Upper lobe of right lung (tissue), 1 donor: Measurements from ENCODE around the gene MAP3K3. TPM values are rescaled to one million over a fixed set of nuclear protein-coding genes. Genes with fewer than 3 reads are reported as not detected.
"Not testable (repeated sequence)": the region's sequence is repeated elsewhere in the genome, so short reads cannot be mapped to it uniquely, and the experiment has no call there.

Source experiments
- ATAC-seq: fragments of 200-7000 bp; cut with Tn5 transposase; one replicate; pipeline ENCODE4 v1.9.1; 2020; ENCODE audit warnings: mild to moderate bottlenecking, moderate library complexity
- DNase-seq: peaks from one replicate; pipeline ENCODE4 v3.0.0-alpha.2; 2020
- H3K27ac ChIP-seq: fragments of 200-600 bp; one replicate; pipeline ENCODE4 v1.8.0; 2022
- H3K27me3 ChIP-seq: fragments of 200-600 bp; one replicate; pipeline ENCODE4 v1.8.0; 2022; ENCODE audit warnings: mild to moderate bottlenecking
- H3K36me3 ChIP-seq: fragments of 200-600 bp; one replicate; pipeline ENCODE4 v1.8.0; 2022
- H3K4me1 ChIP-seq: fragments of 200-600 bp; one replicate; pipeline ENCODE4 v1.8.0; 2022
- H3K4me3 ChIP-seq: fragments of 200-600 bp; one replicate; pipeline ENCODE4 v1.8.0; 2022; ENCODE audit warnings: mild to moderate bottlenecking
- H3K9me3 ChIP-seq: fragments of 200-600 bp; one replicate; pipeline ENCODE4 v1.8.0; 2022
- intact Hi-C: fragments of 100-400 bp; cut with DNase I; formaldehyde crosslinking; loops from one replicate; pipeline ENCODE4 v1.11.0; 2022
- total RNA-seq: library from RNA; stranded (reverse); fragmentation: NEBNext Ultra II Directional; extraction: Animal tissue kit (Norgen Biotek cat#: 25700); gene quantifications from one replicate; pipeline ENCODE4 v1.2.1, GENCODE V29; 2021
- TF ChIP-seq, protein P1 (sequence below): fragments of 200-600 bp; IDR thresholded peaks from one replicate; pipeline ENCODE4 v1.8.0; 2022; ENCODE audit warnings: antibody characterized with exemption
- donor health status: DM: no; HTN: yes; CAD: no; lungs with severe emphysema.

The MAP3K3 gene
- total RNA-seq, 1 donor from 2014 or later: 57.5 TPM

DNA sequence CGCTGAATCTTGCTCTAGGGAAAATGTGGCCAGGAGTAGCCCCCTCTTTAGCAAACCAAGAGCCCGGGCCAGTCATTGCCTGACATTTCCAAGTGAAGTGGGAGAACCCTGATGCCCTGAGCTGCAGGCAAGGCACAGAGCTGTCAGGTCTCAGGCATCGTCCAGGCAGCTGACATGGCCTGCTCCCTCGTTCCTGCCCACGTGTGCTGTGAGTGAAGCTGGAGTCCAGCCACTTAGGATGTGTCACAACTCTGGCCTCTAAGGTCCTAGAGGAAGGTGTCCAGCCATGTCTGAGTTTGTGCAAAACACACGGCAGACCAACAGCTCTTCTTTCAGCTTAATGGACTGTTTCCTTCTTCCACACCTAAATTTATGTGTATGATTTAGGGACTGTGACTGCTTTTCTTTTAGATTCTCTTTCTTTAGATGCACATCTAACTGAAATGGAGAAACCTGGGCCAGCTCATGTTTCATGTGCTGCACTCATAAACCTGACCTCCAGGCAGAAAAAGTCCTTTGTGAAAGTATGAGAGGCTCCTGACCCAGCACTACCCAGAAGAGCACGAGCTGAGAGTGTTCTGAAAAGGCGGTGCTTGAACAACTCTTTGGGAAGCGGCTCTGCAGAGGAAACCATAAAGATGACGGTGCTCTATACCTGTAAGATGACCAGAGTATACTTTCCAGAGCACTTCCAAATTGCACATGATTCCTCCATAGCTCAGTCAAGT is 92.5 kb downstream of the MAP3K3 start:
- DNase-seq (peak; percentile 15), ATAC-seq (peak; percentile 27)
- Histone ChIP-seq H3K36me3 (peaks cover 43% of the 10 kb centered on the region), H3K27ac (no peak overlapping the region), H3K27me3 (no peaks in the 10 kb centered on the region), H3K4me3 (no peak overlapping the region), H3K9me3 (no peaks in the 10 kb centered on the region), H3K4me1 (no peaks in the 10 kb centered on the region)
- TF ChIP-seq, protein P1, sequence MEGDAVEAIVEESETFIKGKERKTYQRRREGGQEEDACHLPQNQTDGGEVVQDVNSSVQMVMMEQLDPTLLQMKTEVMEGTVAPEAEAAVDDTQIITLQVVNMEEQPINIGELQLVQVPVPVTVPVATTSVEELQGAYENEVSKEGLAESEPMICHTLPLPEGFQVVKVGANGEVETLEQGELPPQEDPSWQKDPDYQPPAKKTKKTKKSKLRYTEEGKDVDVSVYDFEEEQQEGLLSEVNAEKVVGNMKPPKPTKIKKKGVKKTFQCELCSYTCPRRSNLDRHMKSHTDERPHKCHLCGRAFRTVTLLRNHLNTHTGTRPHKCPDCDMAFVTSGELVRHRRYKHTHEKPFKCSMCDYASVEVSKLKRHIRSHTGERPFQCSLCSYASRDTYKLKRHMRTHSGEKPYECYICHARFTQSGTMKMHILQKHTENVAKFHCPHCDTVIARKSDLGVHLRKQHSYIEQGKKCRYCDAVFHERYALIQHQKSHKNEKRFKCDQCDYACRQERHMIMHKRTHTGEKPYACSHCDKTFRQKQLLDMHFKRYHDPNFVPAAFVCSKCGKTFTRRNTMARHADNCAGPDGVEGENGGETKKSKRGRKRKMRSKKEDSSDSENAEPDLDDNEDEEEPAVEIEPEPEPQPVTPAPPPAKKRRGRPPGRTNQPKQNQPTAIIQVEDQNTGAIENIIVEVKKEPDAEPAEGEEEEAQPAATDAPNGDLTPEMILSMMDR: no peak
- intact Hi-C loops: no loop called here

DNA sequence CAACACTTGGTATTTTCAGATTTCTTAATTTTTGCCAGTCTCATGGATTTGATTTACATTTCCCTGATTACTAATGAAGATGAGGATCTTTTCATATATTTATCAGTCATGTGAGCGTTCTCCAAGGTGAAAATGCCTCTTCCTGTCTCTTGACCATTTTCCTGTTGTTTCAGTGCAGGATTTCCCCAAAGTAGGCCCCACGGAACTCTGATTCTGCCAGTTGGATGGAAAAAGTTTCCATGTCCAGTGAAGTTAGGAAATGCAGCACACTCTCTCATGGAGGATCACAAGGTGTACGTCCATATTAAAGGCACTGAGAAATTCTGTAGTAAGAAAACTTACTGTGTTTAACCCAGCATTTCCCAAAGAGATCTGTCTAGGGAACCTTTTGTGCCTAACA is 94.2 kb downstream of the MAP3K3 start:
- Histone ChIP-seq H3K4me3 (no peak overlapping the region), H3K27me3 (no peaks in the 10 kb centered on the region), H3K36me3 (peaks cover 26% of the 10 kb centered on the region), H3K27ac (no peak overlapping the region), H3K9me3 (no peaks in the 10 kb centered on the region), H3K4me1 (no peaks in the 10 kb centered on the region)
- no peak for DNase-seq
- intact Hi-C loops: no loop called here
- TF ChIP-seq, protein P1: no peak
- no peak for ATAC-seq

DNA sequence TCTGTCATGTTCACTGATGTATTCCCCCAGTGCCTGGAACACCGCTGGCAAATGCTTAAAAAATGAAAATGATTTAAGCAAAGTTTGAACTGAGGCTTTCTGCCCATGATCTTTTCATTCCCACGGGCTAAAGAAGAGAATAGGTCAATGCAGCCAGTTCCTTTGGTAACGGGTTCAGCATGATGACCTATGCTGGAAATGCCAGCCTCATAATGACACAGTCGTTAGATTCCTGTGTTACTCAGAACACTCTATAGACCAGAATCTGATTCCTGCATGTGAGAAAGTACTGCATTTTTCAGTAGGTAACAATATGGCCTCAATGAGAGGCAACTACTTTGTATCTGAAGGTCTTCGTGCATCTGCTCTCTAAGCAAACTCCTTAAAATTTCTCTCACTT is 96.8 kb downstream of the MAP3K3 start:
- Histone ChIP-seq H3K4me1 (no peaks in the 10 kb centered on the region), H3K27ac (no peak overlapping the region), H3K9me3 (no peaks in the 10 kb centered on the region), H3K36me3 (peaks cover under 1% of the 10 kb centered on the region), H3K4me3 (no peak overlapping the region), H3K27me3 (no peaks in the 10 kb centered on the region)
- intact Hi-C loops: no loop called here
- no peak for DNase-seq
- TF ChIP-seq, protein P1: no peak
- no peak for ATAC-seq

DNA sequence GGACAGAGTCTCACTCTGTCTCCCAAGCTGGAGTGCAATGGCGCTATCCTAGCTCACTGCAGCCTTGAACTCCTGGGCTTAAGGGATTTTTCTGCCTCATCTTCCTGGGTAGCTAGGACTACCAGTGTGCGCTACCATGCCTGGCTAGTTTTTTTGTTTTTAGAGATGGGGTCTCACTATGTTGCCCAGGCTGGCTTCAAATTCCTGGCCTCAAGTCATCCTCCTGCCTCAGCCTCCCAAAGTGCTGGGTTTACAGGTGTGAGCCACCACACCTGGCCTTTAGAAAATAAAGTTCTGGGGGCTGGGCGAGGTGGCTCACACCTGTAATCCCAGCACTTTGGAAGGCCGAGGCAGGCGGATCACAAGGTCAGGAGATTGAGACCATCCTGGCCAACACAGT is 98.0 kb downstream of the MAP3K3 start:
- H3K4me3 ChIP-seq, H3K27ac ChIP-seq, ATAC-seq, H3K9me3 ChIP-seq, intact Hi-C loops, H3K27me3 ChIP-seq, H3K36me3 ChIP-seq, DNase-seq, H3K4me1 ChIP-seq: not testable (repeated sequence)

DNA sequence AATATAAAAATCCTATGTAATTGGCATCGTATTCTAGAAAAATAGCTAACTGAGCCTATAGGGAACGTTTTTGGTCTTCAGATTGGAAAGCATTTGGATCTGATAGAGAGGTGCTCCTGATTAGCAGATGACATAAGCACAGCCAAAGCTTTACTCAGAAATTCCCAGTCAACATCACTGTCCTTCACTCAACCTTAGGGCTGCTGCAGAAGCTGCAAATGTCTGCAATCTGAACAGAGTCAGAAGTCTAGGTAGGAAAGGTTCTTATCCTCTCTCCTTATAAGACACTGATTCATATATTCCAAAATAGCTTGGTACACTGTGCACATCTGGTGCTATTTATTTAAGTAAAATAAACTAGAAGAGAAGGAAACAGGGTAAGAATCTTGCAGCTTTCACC is 100.2 kb downstream of the MAP3K3 start:
- no peak overlapping the region for H3K27ac ChIP-seq
- no peaks in the 10 kb centered on the region for H3K27me3 ChIP-seq
- TF ChIP-seq, protein P1: no peak
- no peaks in the 10 kb centered on the region for H3K9me3 ChIP-seq
- no peaks in the 10 kb centered on the region for H3K4me1 ChIP-seq
- ATAC-seq (no peak), DNase-seq (no peak)
- H3K4me3 ChIP-seq: no peak overlapping the region
- intact Hi-C loops: no loop called here
- peaks cover 24% of the 10 kb centered on the region for H3K36me3 ChIP-seq

DNA sequence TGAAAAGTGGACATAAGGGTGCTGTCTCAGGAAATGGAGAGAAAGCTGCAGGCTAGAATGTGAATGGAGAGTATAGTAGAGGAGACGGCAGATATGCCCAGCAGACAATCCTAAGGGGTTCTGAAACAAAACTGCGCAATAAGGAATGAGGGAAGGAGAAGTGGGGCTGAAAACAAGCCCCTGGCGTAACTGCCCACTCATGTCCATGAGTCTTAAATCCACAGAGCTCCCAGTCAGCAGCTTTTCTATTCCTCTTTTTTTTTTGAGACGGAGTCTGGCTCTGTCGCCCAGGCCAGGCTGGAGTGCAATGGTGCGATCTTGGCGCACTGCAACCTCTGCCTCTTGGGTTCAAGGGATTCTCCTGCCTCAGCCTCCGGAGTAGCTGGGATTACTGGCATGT is 113.5 kb downstream of the MAP3K3 start:
- Histone ChIP-seq H3K4me3 (no peak overlapping the region), H3K9me3 (no peaks in the 10 kb centered on the region), H3K27ac (no peak overlapping the region), H3K27me3 (no peaks in the 10 kb centered on the region), H3K36me3 (no peaks in the 10 kb centered on the region), H3K4me1 (peaks cover 9% of the 10 kb centered on the region)
- intact Hi-C loops: no loop called here
- ATAC-seq (no peak), DNase-seq (no peak)
- TF ChIP-seq, protein P1: no peak
